ENCODE measurements around the gene JAKMIP2.

GRCh38 chr5:147708708-147709107 is 73.8 kb downstream of the JAKMIP2 start:
- TF ChIP-seq CTCF (IDR thresholded peaks at IDR 0.05 in 8 of 11, conservative IDR thresholded peaks at IDR 0.05 in 3 of 11) (no peak), POLR2AphosphoS5 (IDR thresholded peaks at IDR 0.05) (no peak)

Data from spleen (tissue), 7 donors.